PC-9 (cell line): ENCODE results near the gene CSRP1. TPM values are rescaled to one million over a fixed set of nuclear protein-coding genes. Genes with fewer than 3 reads are reported as not detected.
A peak's percentile ranks its signal among the peaks of the same experiment; 100 is the strongest.

Experiments used
- BruUV-seq: library from RNA; stranded (reverse); fragments of 400-500 nt; replicated peaks from 2 replicates; lab custom pipeline; 2021; lab: Mats Ljungman, UMichigan
- CTCF ChIA-PET: fragments of 300-600 bp; sonication (Branson Sonifier 250); formaldehyde crosslinking; loops from one replicate; lab custom pipeline; 2022; ENCODE audit warnings: antibody characterized with exemption; lab: Charles Lee
- POLR2A ChIA-PET: fragments of 300-600 bp; sonication (Branson Sonifier 250); formaldehyde crosslinking; loops from one replicate; lab custom pipeline; 2022; ENCODE audit warnings: antibody characterized with exemption; ENCODE audit not compliant: unreplicated experiment; lab: Charles Lee
- DNase-seq, 2 experiments: peaks; one replicate each; pipeline versions ENCODE4 v3.0.0 to v3.0.0-alpha.2; 2015 to 2022; ENCODE audit warnings: mixed read lengths in 1 of 2
- H2AFZ ChIP-seq: fragments of 200-600 bp; sonication (generic); 2 replicates; pipeline ENCODE4 v1.8.1; 2017; ENCODE audit warnings: antibody characterized with exemption
- H3F3A ChIP-seq: fragments of 200-600 bp; sonication (generic); 2 replicates; pipeline ENCODE4 v1.8.1; 2017; ENCODE audit warnings: antibody characterized with exemption, mild to moderate bottlenecking, low read depth; ENCODE audit not compliant: insufficient read depth
- H3K27ac ChIP-seq: fragments of 200-600 bp; sonication (generic); 2 replicates; pipeline ENCODE4 v1.6.1; 2016; ENCODE audit warnings: mixed run types
- H3K27me3 ChIP-seq: fragments of 200-600 bp; sonication (generic); 2 replicates; pipeline ENCODE4 v1.6.1; 2016; ENCODE audit warnings: low read depth, mixed run types; ENCODE audit not compliant: insufficient read depth
- H3K36me3 ChIP-seq: fragments of 200-600 bp; sonication (generic); 2 replicates; pipeline ENCODE4 v1.6.1; 2016; ENCODE audit warnings: low read depth, mixed run types
- H3K4me1 ChIP-seq: fragments of 200-600 bp; sonication (generic); replicated peaks from 2 replicates; pipeline ENCODE4 v1.6.1; 2016; ENCODE audit warnings: mixed run types; ENCODE audit not compliant: insufficient read depth
- H3K4me2 ChIP-seq: fragments of 200-600 bp; sonication (generic); 2 replicates; pipeline ENCODE4 v1.6.1; 2017; ENCODE audit warnings: mixed run types
- H3K4me3 ChIP-seq: fragments of 200-600 bp; sonication (generic); 2 replicates; pipeline ENCODE4 v1.6.1; 2016; ENCODE audit warnings: mixed run types
- H3K79me2 ChIP-seq: fragments of 200-600 bp; sonication (generic); 2 replicates; pipeline ENCODE4 v1.6.1; 2017; ENCODE audit warnings: low read depth, mixed run types
- H3K9me2 ChIP-seq: fragments of 200-600 bp; sonication (generic); 2 replicates; pipeline ENCODE4 v1.8.1; 2017; ENCODE audit warnings: mild to moderate bottlenecking; ENCODE audit not compliant: insufficient read depth
- H3K9me3 ChIP-seq: fragments of 200-600 bp; sonication (generic); 2 replicates; pipeline ENCODE4 v1.8.1; 2016; ENCODE audit warnings: low read depth; ENCODE audit not compliant: insufficient read depth
- H4K20me1 ChIP-seq: fragments of 200-600 bp; sonication (generic); 2 replicates; pipeline ENCODE4 v1.8.1; 2017; ENCODE audit not compliant: insufficient read depth
- CTCF ChIP-seq: fragments of 200-600 bp; sonication (generic); conservative IDR thresholded peaks from 2 replicates; pipeline ENCODE4 v1.6.1; 2017; ENCODE audit warnings: mixed run types, antibody characterized with exemption, mild to moderate bottlenecking, moderate library complexity
- EZH2 ChIP-seq: fragments of 200-600 bp; sonication (generic); IDR thresholded peaks from 2 replicates; pipeline ENCODE4 v1.8.0; 2017; ENCODE audit warnings: antibody characterized with exemption, low read depth
- intact Hi-C: fragments of 100-400 bp; cut with micrococcal nuclease; formaldehyde crosslinking; loops from one replicate; pipeline ENCODE4 v1.10.0; 2022; ENCODE audit not compliant: unreplicated experiment
- total RNA-seq: library from RNA; stranded (reverse); gene quantifications from 2 replicates; pipeline ENCODE4 v1.2.3, GENCODE V29; 2021

CSRP1 gene
- total RNA-seq, 1 experiment from 2014 or later, result 61.3 TPM

- Histone ChIP-seq H3K27me3 (no peaks in the 10 kb centered on the region), H3K9me3 (no peaks in the 10 kb centered on the region), H3K4me3 (no peak overlapping the region), H3K4me2 (no peak overlapping the region), H3K27ac (no peak overlapping the region), H3K36me3 (no peaks in the 10 kb centered on the region), H2AFZ (no peak overlapping the region), H3K9me2 (no peaks in the 10 kb centered on the region), H4K20me1 (no peaks in the 10 kb centered on the region), H3K79me2 (no peaks in the 10 kb centered on the region), H3K4me1 (peaks cover 65% of the 10 kb centered on the region), H3F3A (peaks cover 42% of the 10 kb centered on the region)
- intact Hi-C loops, result loop anchor here (1.0 to 2.0 kb wide), 3 partner anchors 31 to 165 kb away; no protein-coding TSS in a partner anchor
- POLR2A ChIA-PET, result no interaction called here
- no TSS peak for BruUV-seq
- no peak for TF ChIP-seq CTCF
- TF ChIP-seq EZH2, result no peak
- DNase-seq, result no peak
- CTCF ChIA-PET, result interaction anchor here (0.5 to 5.0 kb wide), 11 partner anchors 11 to 359 kb away, joined by 3 to 74 read pairs (median 6); partner anchors contain the start of gene TMEM9
These were observed 6.7 kb upstream of the CSRP1 start for GRCh38 chr1:201513498-201514243.

DNA sequence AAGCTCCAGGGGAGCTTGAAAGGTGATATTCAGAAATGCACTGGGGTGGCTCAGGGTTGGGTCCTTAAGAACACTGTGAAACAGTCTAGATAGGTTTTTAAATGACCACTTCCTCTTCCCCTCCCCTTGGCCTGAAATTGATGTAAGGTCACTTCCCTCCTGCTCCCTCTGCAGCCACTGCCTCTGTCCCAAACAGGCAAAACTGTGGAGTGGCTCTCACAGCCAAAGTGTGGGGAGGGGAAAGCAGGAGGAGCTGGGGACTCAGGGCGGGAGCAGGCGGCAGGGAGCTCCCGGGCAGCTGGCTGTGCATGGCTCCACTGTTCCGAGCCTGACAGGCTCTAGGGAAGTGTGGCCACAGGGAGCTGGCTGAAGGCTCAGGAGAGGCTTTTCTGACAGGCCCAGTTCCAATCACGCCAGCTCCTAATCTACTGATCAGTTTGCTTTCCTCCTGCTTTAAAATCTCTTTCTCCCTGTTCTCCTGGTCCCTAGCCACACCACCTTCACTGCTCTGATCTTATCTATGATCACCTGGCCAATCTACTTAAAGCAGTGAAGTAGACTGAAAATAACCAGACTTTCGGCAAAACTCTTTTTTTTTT, 5.1 kb upstream of the CSRP1 start:
- H3K36me3 ChIP-seq, result no peaks in the 10 kb centered on the region
- peaks cover 42% of the 10 kb centered on the region for H3F3A ChIP-seq
- no peak overlapping the region for H3K27ac ChIP-seq
- H3K9me2 ChIP-seq, result no peaks in the 10 kb centered on the region
- intact Hi-C loops, result loop anchor here (2.0 kb wide), 1 partner anchor 163 kb away; no protein-coding TSS in a partner anchor
- no peak overlapping the region for H2AFZ ChIP-seq
- CTCF ChIA-PET, result interaction anchor here (0.6 to 5.0 kb wide), 13 partner anchors 10 to 434 kb away, joined by 3 to 74 read pairs (median 6); no protein-coding TSS in a partner anchor
- no peak overlapping the region for H3K4me3 ChIP-seq
- TF ChIP-seq EZH2 (no peak), CTCF (no peak)
- POLR2A ChIA-PET, result interaction anchor here (0.7 kb wide), 1 partner anchor 50 kb away, joined by 26 read pairs; no protein-coding TSS in a partner anchor
- no peaks in the 10 kb centered on the region for H3K9me3 ChIP-seq
- H3K4me2 ChIP-seq, result no peak overlapping the region
- H4K20me1 ChIP-seq, result no peaks in the 10 kb centered on the region
- DNase-seq, result peak in 1 of 2 experiments; percentile 24
- no peaks in the 10 kb centered on the region for H3K79me2 ChIP-seq
- no TSS peak for BruUV-seq
- peaks cover 48% of the 10 kb centered on the region for H3K4me1 ChIP-seq
- no peaks in the 10 kb centered on the region for H3K27me3 ChIP-seq

DNA sequence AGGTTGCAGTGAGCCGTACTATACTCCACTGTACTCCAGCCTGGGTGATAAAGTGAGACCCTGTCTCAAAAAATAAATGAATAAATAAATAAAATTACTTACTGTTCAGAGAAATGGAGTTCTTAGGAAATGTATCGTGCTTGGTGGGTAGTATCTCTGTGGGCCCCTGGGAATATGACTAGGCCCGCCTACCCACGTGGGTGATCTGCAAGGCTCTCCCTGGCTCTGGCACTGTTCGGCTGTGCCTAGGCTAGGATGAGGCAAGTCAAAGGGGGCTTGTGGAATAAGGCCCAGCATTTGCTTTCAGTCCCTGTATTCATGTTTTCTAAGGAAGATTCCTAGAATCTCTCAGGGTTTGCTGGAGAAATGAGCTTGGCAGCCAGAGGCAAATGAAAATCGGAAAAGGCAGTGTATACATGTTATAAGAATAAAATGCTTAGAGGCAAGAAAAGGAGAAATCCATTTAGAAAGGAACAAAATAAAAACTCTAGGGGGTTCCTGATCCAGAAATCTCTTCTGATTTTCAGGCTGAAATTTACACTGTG, 4.5 kb upstream of the CSRP1 start:
- H3F3A ChIP-seq, result peaks cover 45% of the 10 kb centered on the region
- no peaks in the 10 kb centered on the region for H3K9me3 ChIP-seq
- no peak overlapping the region for H2AFZ ChIP-seq
- no peaks in the 10 kb centered on the region for H3K36me3 ChIP-seq
- no peaks in the 10 kb centered on the region for H3K27me3 ChIP-seq
- ChIA-PET POLR2A (no interaction called here), CTCF (interaction anchor here (0.6 to 5.0 kb wide), 8 partner anchors 9 to 76 kb away, joined by 3 to 74 read pairs (median 7); no protein-coding TSS in a partner anchor)
- H3K4me1 ChIP-seq, result peaks cover 46% of the 10 kb centered on the region
- no peak overlapping the region for H3K27ac ChIP-seq
- no peak for TF ChIP-seq EZH2
- no peak; the same call in 1 of the 2 replicates for TF ChIP-seq CTCF
- BruUV-seq, result no TSS peak
- intact Hi-C loops, result no loop called here
- H3K4me2 ChIP-seq, result no peak overlapping the region
- H3K9me2 ChIP-seq, result no peaks in the 10 kb centered on the region
- H3K79me2 ChIP-seq, result no peaks in the 10 kb centered on the region
- no peak for DNase-seq
- no peaks in the 10 kb centered on the region for H4K20me1 ChIP-seq
- no peak overlapping the region for H3K4me3 ChIP-seq
